ENCODE data around the gene GCDH.

- TF ChIP-seq SP1 (IDR thresholded peaks at IDR 0.05; ENCODE audit: low read depth, low read length) (peak; percentile 92), CREB1 (IDR thresholded peaks at IDR 0.05) (peak; percentile 36; the same call in 1 of the 2 replicates)
Measured at GRCh38 chr19:12937093-12937926, 46.4 kb downstream of the GCDH start.
